ENCODE measurements around the gene HYI.

GRCh38 chr1:43442756-43443155 is 11.0 kb downstream of the HYI start:
- TF ChIP-seq, protein P1, sequence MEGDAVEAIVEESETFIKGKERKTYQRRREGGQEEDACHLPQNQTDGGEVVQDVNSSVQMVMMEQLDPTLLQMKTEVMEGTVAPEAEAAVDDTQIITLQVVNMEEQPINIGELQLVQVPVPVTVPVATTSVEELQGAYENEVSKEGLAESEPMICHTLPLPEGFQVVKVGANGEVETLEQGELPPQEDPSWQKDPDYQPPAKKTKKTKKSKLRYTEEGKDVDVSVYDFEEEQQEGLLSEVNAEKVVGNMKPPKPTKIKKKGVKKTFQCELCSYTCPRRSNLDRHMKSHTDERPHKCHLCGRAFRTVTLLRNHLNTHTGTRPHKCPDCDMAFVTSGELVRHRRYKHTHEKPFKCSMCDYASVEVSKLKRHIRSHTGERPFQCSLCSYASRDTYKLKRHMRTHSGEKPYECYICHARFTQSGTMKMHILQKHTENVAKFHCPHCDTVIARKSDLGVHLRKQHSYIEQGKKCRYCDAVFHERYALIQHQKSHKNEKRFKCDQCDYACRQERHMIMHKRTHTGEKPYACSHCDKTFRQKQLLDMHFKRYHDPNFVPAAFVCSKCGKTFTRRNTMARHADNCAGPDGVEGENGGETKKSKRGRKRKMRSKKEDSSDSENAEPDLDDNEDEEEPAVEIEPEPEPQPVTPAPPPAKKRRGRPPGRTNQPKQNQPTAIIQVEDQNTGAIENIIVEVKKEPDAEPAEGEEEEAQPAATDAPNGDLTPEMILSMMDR (IDR thresholded peaks at IDR 0.05; ENCODE audit: insufficient read depth, low read length), result no peak
- TF ChIP-seq POLR2AphosphoS5 (IDR thresholded peaks at IDR 0.05; ENCODE audit: low read depth) (no peak), GABPA (IDR thresholded peaks at IDR 0.05; ENCODE audit: low read depth) (no peak)
- TF ChIP-seq, protein P2, sequence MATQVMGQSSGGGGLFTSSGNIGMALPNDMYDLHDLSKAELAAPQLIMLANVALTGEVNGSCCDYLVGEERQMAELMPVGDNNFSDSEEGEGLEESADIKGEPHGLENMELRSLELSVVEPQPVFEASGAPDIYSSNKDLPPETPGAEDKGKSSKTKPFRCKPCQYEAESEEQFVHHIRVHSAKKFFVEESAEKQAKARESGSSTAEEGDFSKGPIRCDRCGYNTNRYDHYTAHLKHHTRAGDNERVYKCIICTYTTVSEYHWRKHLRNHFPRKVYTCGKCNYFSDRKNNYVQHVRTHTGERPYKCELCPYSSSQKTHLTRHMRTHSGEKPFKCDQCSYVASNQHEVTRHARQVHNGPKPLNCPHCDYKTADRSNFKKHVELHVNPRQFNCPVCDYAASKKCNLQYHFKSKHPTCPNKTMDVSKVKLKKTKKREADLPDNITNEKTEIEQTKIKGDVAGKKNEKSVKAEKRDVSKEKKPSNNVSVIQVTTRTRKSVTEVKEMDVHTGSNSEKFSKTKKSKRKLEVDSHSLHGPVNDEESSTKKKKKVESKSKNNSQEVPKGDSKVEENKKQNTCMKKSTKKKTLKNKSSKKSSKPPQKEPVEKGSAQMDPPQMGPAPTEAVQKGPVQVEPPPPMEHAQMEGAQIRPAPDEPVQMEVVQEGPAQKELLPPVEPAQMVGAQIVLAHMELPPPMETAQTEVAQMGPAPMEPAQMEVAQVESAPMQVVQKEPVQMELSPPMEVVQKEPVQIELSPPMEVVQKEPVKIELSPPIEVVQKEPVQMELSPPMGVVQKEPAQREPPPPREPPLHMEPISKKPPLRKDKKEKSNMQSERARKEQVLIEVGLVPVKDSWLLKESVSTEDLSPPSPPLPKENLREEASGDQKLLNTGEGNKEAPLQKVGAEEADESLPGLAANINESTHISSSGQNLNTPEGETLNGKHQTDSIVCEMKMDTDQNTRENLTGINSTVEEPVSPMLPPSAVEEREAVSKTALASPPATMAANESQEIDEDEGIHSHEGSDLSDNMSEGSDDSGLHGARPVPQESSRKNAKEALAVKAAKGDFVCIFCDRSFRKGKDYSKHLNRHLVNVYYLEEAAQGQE (IDR thresholded peaks at IDR 0.05; ENCODE audit: insufficient replicate concordance, low read depth), result no peak
